CD14-positive monocyte (primary cell): Measurements from ENCODE around the gene BEST2. TPM values are rescaled to one million over a fixed set of nuclear protein-coding genes. Genes with fewer than 3 reads are reported as not detected.

Source experiments
- DNase-seq, 3 donors: peaks; one replicate each; pipeline ENCODE4 v3.0.0-alpha.2; 2011 to 2022
- H2AFZ ChIP-seq: 2 replicates; pipeline ENCODE4 v1.6.0; 2012; ENCODE audit warnings: mild to moderate bottlenecking, low read depth, low read length, inconsistent platforms; ENCODE audit not compliant: insufficient read depth, poor library complexity, severe bottlenecking
- H3K27ac ChIP-seq, 2 donors: 1 replicate in 1 of 2; 2 replicates in 1 of 2; pipeline ENCODE4 v1.5.1; 2012 to 2013; ENCODE audit warnings: low read length in 2 of 2, control low read depth in 1 of 2, inconsistent platforms in 1 of 2, low read depth in 1 of 2, mild to moderate bottlenecking in 1 of 2
- H3K27me3 ChIP-seq, 2 donors: one replicate each; pipeline versions ENCODE4 v1.6.0 to v1.6.1; 2011 to 2013; ENCODE audit warnings: low read length in 2 of 2; ENCODE audit not compliant: control insufficient read depth in 2 of 2, insufficient read depth in 2 of 2
- H3K36me3 ChIP-seq, 2 donors: replicated peaks in 1 of 2; 1 replicate in 1 of 2; 2 replicates in 1 of 2; pipeline versions ENCODE4 v1.5.1 to v1.6.1; 2012 to 2013; ENCODE audit warnings: low read length in 2 of 2, control low read depth in 1 of 2, inconsistent platforms in 1 of 2, mild to moderate bottlenecking in 1 of 2; ENCODE audit not compliant: insufficient read depth in 2 of 2, control insufficient read depth in 1 of 2
- H3K4me1 ChIP-seq, 2 donors: 1 replicate in 1 of 2; 2 replicates in 1 of 2; pipeline versions ENCODE4 v1.5.1 to v1.6.1; 2012 to 2013; ENCODE audit warnings: low read length in 2 of 2, control low read depth in 1 of 2, inconsistent platforms in 1 of 2, mild to moderate bottlenecking in 1 of 2, moderate library complexity in 1 of 2; ENCODE audit not compliant: insufficient read depth in 2 of 2, control insufficient read depth in 1 of 2
- H3K4me2 ChIP-seq: replicated peaks from 2 replicates; pipeline ENCODE3; 2012; ENCODE audit warnings: low read length, moderate library complexity, mild to moderate bottlenecking; ENCODE audit not compliant: poor library complexity, severe bottlenecking; ENCODE audit errors: extremely low read depth
- H3K4me3 ChIP-seq, 3 experiments: fragments of 200-600 bp in 1 of 3; sonication (generic) in 1 of 3; replicated peaks in 1 of 3; 1 replicate in 2 of 3; 2 replicates in 1 of 3; pipeline ENCODE4 v1.5.1; 2011 to 2013; ENCODE audit warnings: low read length in 3 of 3, mild to moderate bottlenecking in 3 of 3, control low read depth in 2 of 3, low read depth in 2 of 3, inconsistent platforms in 1 of 3, moderate library complexity in 1 of 3
- H3K79me2 ChIP-seq: 2 replicates; pipeline ENCODE4 v1.6.0; 2012; ENCODE audit warnings: mild to moderate bottlenecking, control low read depth, inconsistent platforms, low read length, moderate library complexity; ENCODE audit not compliant: insufficient read depth
- H3K9ac ChIP-seq: 2 replicates; pipeline ENCODE4 v1.6.0; 2017; ENCODE audit warnings: low read length, mild to moderate bottlenecking; ENCODE audit not compliant: insufficient read depth, poor library complexity, severe bottlenecking
- H3K9me3 ChIP-seq, 2 donors: replicated peaks in 1 of 2; 1 replicate in 1 of 2; 2 replicates in 1 of 2; pipeline versions ENCODE4 v1.5.1 to v1.6.1; 2012 to 2013; ENCODE audit warnings: low read length in 2 of 2, control low read depth in 1 of 2; ENCODE audit not compliant: control insufficient read depth in 1 of 2, insufficient read depth in 1 of 2
- H4K20me1 ChIP-seq: 2 replicates; pipeline ENCODE4 v1.6.0; 2012; ENCODE audit warnings: mild to moderate bottlenecking, low read length, control low read depth, moderate library complexity; ENCODE audit not compliant: insufficient read depth
- H3K27ac Mint-ChIP-seq, 7 donors: one replicate each; pipeline ENCODE4 v1.8.0; 2020; ENCODE audit warnings: mild to moderate bottlenecking in 7 of 7, mixed read lengths in 7 of 7, moderate library complexity in 6 of 7, inconsistent platforms in 2 of 7
- H3K27me3 Mint-ChIP-seq, 3 donors: one replicate each; pipeline ENCODE4 v1.8.0; 2021 to 2022; ENCODE audit warnings: low read depth in 3 of 3, mild to moderate bottlenecking in 3 of 3, mixed read lengths in 3 of 3, moderate library complexity in 3 of 3, inconsistent platforms in 1 of 3
- H3K36me3 Mint-ChIP-seq, 2 donors: one replicate each; pipeline ENCODE4 v1.8.0; 2020; ENCODE audit warnings: mixed read lengths in 2 of 2, inconsistent platforms in 1 of 2, mild to moderate bottlenecking in 1 of 2
- H3K4me1 Mint-ChIP-seq: one replicate; pipeline ENCODE4 v1.8.0; 2020; ENCODE audit warnings: mild to moderate bottlenecking, mixed read lengths
- H3K4me3 Mint-ChIP-seq, 2 donors: one replicate each; pipeline ENCODE4 v1.8.0; 2020; ENCODE audit warnings: mild to moderate bottlenecking in 2 of 2, mixed read lengths in 2 of 2, moderate library complexity in 1 of 2
- H3K9me3 Mint-ChIP-seq, 7 donors: one replicate each; pipeline ENCODE4 v1.8.0; 2020 to 2022; ENCODE audit warnings: mixed read lengths in 7 of 7, mild to moderate bottlenecking in 6 of 7, moderate library complexity in 6 of 7, inconsistent platforms in 2 of 7
- CTCF ChIP-seq: fragments of 200-600 bp; IDR thresholded peaks from one replicate; pipeline ENCODE4 v1.8.0; 2022; ENCODE audit warnings: antibody characterized with exemption, mild to moderate bottlenecking
- WGBS: methylation state at CpG from one replicate; pipeline ENCODE4 v1.1.5; 2013; ENCODE audit warnings: missing lambda C conversion rate; ENCODE audit not compliant: insufficient coverage; 5-methylcytosine and 5-hydroxymethylcytosine counted together
- intact Hi-C, 2 donors: fragments of 100-400 bp; cut with micrococcal nuclease; formaldehyde crosslinking; loops; one replicate each; pipeline versions ENCODE4 v1.15.0 to v1.15.1; 2023
- polyA plus RNA-seq, 3 donors: library from polyadenylated mRNA; depleted of rRNA in 1 of 3; unstranded in 2 of 3; stranded (reverse) in 1 of 3; fragments of 300-500 nt in 2 of 3; fragments of >200 nt in 1 of 3; fragmentation: Illumina TruSeq in 2 of 3; gene quantifications; 1 replicate in 2 of 3; 2 replicates in 1 of 3; pipeline ENCODE4 v1.2.3, GENCODE V29; 2012 to 2021

BEST2 gene
- polyA plus RNA-seq, 3 donors = not detected

- Mint-ChIP-seq H3K27ac (peak overlapping the region in 1 of 7 donors; percentile 100), H3K9me3 (peaks cover 0 to 5% (median 0%) of the 10 kb centered on the region in 7 donors), H3K36me3 (peaks cover 0 to 2% of the 10 kb centered on the region in 2 donors), H3K4me3 (peak overlapping the region; percentile 55 to 65), H3K4me1 (peaks cover 31% of the 10 kb centered on the region), H3K27me3 (peaks cover 0 to 1% (median 0%) of the 10 kb centered on the region in 3 donors)
- no peak for TF ChIP-seq CTCF
- Histone ChIP-seq H3K27ac (peak overlapping the region; percentile 95 to 100), H4K20me1 (peaks cover 6% of the 10 kb centered on the region), H3K4me3 (peak overlapping the region in 2 of 3 experiments; percentile 23 to 100), H3K36me3 (no peaks in the 10 kb centered on the region), H3K4me2 (peak overlapping the region; percentile 76), H3K4me1 (peaks cover 76 to 80% of the 10 kb centered on the region in 2 donors), H3K27me3 (no peaks in the 10 kb centered on the region), H3K9ac (peak overlapping the region; percentile 94), H3K9me3 (no peaks in the 10 kb centered on the region), H2AFZ (no peak overlapping the region), H3K79me2 (peaks cover 50% of the 10 kb centered on the region)
- intact Hi-C loops = loop anchor here (10.0 kb wide), 1 partner anchor 1058 kb away; no protein-coding TSS in a partner anchor
- DNase-seq = peak in 1 of 3 donors; percentile 31
- 100% methylated on average over 1 of the region's 3 CpGs for whole genome bisulfite sequencing
These were observed 35.4 kb downstream of the BEST2 start for GRCh38 chr19:12786952-12787351.

- no peak for DNase-seq
- no peaks in the 10 kb centered on the region for H3K27me3 ChIP-seq
- H3K9me3 ChIP-seq = no peaks in the 10 kb centered on the region
- no peak overlapping the region for H2AFZ ChIP-seq
- Mint-ChIP-seq H3K27ac (peak overlapping the region in 1 of 7 donors; percentile 100), H3K27me3 (peaks cover 0 to 1% (median 0%) of the 10 kb centered on the region in 3 donors), H3K36me3 (peaks cover 0 to 2% of the 10 kb centered on the region in 2 donors), H3K4me1 (peaks cover 28% of the 10 kb centered on the region), H3K4me3 (peak overlapping the region; percentile 55 to 95), H3K9me3 (peaks cover 0 to 5% (median 0%) of the 10 kb centered on the region in 7 donors)
- H3K4me3 ChIP-seq = peak overlapping the region in 1 of 3 experiments; percentile 100
- no peak for TF ChIP-seq CTCF
- H3K9ac ChIP-seq = peak overlapping the region; percentile 94
- H3K36me3 ChIP-seq = no peaks in the 10 kb centered on the region
- WGBS = 91% methylated on average over 6 of the region's 10 CpGs
- peak overlapping the region; percentile 95 to 100 for H3K27ac ChIP-seq
- H3K4me2 ChIP-seq = peak overlapping the region; percentile 99
- peaks cover 55% of the 10 kb centered on the region for H3K79me2 ChIP-seq
- H4K20me1 ChIP-seq = peaks cover 11% of the 10 kb centered on the region
- peaks cover 73 to 75% of the 10 kb centered on the region in 2 donors for H3K4me1 ChIP-seq
- intact Hi-C loops = loop anchor here (10.0 kb wide), 1 partner anchor 1057 kb away; no protein-coding TSS in a partner anchor
These were observed 35.9 kb downstream of the BEST2 start for GRCh38 chr19:12787458-12787857.
